Ovary (tissue), 9 donors: ENCODE results near the gene PNPLA3. TPM values are rescaled to one million over a fixed set of nuclear protein-coding genes. Genes with fewer than 3 reads are reported as not detected.

Experiments used
- DNase-seq, 5 donors: peaks; one replicate each; pipeline ENCODE4 v3.0.0-alpha.2; 2019 to 2020
- H3K27ac ChIP-seq, 2 donors: fragments of 200-600 bp; one replicate each; pipeline versions ENCODE4 v1.5.1 to v1.8.0; 2019 to 2022
- H3K27me3 ChIP-seq: fragments of 200-600 bp; one replicate; pipeline ENCODE4 v1.8.0; 2022
- H3K36me3 ChIP-seq: fragments of 200-600 bp; sonication (generic); one replicate; pipeline ENCODE4 v1.5.1; 2019
- H3K4me1 ChIP-seq: one replicate; pipeline ENCODE4 v1.8.1; 2013; ENCODE audit warnings: mild to moderate bottlenecking, moderate library complexity; ENCODE audit not compliant: insufficient read depth
- H3K4me3 ChIP-seq: fragments of 200-600 bp; sonication (generic); one replicate; pipeline ENCODE4 v1.5.1; 2017
- H3K9me3 ChIP-seq, 2 donors: fragments of 200-600 bp in 1 of 2; sonication (generic) in 1 of 2; one replicate each; pipeline versions ENCODE4 v1.5.1 to v1.8.1; 2013 to 2019; ENCODE audit warnings: mild to moderate bottlenecking in 1 of 2, moderate library complexity in 1 of 2
- CTCF ChIP-seq, 3 donors: fragments of 450-650 bp in 2 of 3; fragments of 200-600 bp in 1 of 3; IDR thresholded peaks; one replicate each; pipeline versions ENCODE4 v1.5.1 to v1.8.0; 2016 to 2022; ENCODE audit warnings: antibody characterized with exemption in 3 of 3, mild to moderate bottlenecking in 1 of 3
- EP300 ChIP-seq: sonication (generic); formaldehyde crosslinking; IDR thresholded peaks from one replicate; pipeline ENCODE4 v1.6.1; 2017; ENCODE audit warnings: antibody characterized with exemption
- POLR2A ChIP-seq: fragments of 450-650 bp; IDR thresholded peaks from one replicate; pipeline ENCODE4 v1.6.1; 2017; ENCODE audit warnings: antibody characterized with exemption, mild to moderate bottlenecking, moderate library complexity
- WGBS, 3 donors: extraction: QIAGEN DNeasy Blood & Tissue Kit in 1 of 3; methylation state at CpG; one replicate each; pipeline versions ENCODE4 v1.1.5 to v1.1.7; 2013 to 2017; 5-methylcytosine and 5-hydroxymethylcytosine counted together
- intact Hi-C, 4 donors: fragments of 100-400 bp; cut with DNase I; formaldehyde crosslinking; loops; one replicate each; pipeline versions ENCODE4 v1.11.0 to v1.15.1; 2022 to 2023
- polyA plus RNA-seq, 2 donors: library from polyadenylated mRNA; stranded (reverse); fragments of 200-250 nt in 1 of 2; fragments of 350-450 nt in 1 of 2; fragmentation: Illumina TruSeq in 1 of 2; extraction: RNeasy Lipid Tissue Mini Kit (QIAGEN cat#74804) in 1 of 2; gene quantifications; one replicate each; pipeline ENCODE4 v1.2.3, GENCODE V29; 2013 to 2014
- total RNA-seq, 7 donors: library from RNA; depleted of rRNA in 2 of 7; stranded (reverse); fragments of >200 nt in 2 of 7; fragmentation: NEBNext Ultra II Directional in 3 of 7; extraction: Animal tissue kit (Norgen Biotek cat#: 25700) in 3 of 7; gene quantifications; one replicate each; pipeline versions ENCODE4 v1.1.0 to v1.2.4, GENCODE V29; 2016 to 2023
- donor health status: DM: no; HTN: no; CAD: no; lungs with moderate emphysema.
- donor health status: DM: no; HTN: no; CAD: no.
- donor health status: Bipolar disorder and iron deficiency.
- donor health status: DM: yes; HTN: yes; CAD: no.
- donor health status: DM: no; HTN: no; CAD: no.
- donor health status: DM: yes; HTN: yes; CAD: no.

Gene PNPLA3
- total and polyA plus RNA-seq, 9 donors, result 0.31 to 8.0 (median 1.3) TPM

DNA sequence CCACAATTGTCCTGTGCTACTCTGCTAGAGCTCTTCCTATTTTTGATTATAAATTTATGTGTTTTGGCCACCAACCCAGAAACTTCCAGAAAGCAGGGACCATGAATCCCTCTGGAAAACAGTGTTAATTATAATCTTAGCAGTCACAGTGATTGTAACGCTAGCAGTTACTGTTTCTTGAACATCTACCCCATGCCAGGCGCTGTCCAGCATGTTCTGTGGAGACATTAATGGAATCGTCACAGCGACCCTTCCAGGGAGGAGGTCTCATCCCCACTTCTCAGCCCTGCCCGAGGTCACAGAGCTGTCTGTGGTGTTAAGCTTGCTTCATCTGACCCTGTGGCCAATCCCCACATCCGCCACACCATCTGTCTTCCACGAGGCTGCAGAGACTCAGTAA, 17.9 kb upstream of the PNPLA3 start:
- Histone ChIP-seq H3K27me3 (no peaks in the 10 kb centered on the region), H3K4me3 (no peak overlapping the region), H3K27ac (no peak overlapping the region), H3K4me1 (no peaks in the 10 kb centered on the region), H3K36me3 (no peaks in the 10 kb centered on the region), H3K9me3 (no peaks in the 10 kb centered on the region)
- no peak for DNase-seq
- 29 to 37% (median 31%) methylated on average over 7 of the region's 7 CpGs for WGBS, 3 donors
- intact Hi-C loops, result no loop called here
- no peak for TF ChIP-seq EP300
- no peak for TF ChIP-seq POLR2A
- no peak for TF ChIP-seq CTCF (IDR thresholded peaks at IDR 0.05)

DNA sequence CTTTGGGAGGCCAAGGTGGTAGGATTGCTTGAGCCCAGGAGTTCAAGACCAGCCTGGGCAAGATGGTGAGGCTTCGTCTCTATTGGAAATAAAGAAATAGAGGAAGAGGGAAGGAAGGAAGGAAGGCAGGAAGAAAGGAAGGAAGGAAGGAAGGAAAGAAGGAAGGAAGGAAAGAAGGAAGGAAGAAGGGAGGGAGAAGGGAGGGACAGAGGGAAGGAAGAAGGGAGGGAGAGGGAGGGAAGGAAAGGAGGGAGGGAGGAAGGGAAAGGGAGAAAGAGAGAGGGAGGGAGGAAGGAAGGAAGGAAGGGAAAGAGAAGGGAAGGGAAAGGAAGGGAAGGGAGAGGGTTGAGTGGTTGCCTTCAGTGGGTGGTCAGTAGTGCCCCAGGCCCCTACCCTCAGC, 13.9 kb upstream of the PNPLA3 start:
- Histone ChIP-seq H3K9me3 (no peaks in the 10 kb centered on the region), H3K27me3 (no peaks in the 10 kb centered on the region), H3K4me3 (no peak overlapping the region), H3K27ac (no peak overlapping the region), H3K36me3 (no peaks in the 10 kb centered on the region), H3K4me1 (no peaks in the 10 kb centered on the region)
- intact Hi-C loops, result no loop called here
- no peak for TF ChIP-seq CTCF (IDR thresholded peaks at IDR 0.05)
- no peak for TF ChIP-seq EP300
- WGBS, 3 donors, result 82 to 91% (median 85%) methylated on average over 1 of the region's 1 CpG
- no peak for DNase-seq

- intact Hi-C loops, result no loop called here
- Histone ChIP-seq H3K27ac (no peak overlapping the region), H3K4me1 (no peaks in the 10 kb centered on the region), H3K36me3 (no peaks in the 10 kb centered on the region), H3K4me3 (no peak overlapping the region), H3K9me3 (no peaks in the 10 kb centered on the region), H3K27me3 (no peaks in the 10 kb centered on the region)
- TF ChIP-seq POLR2A (no peak), EP300 (no peak), CTCF (IDR thresholded peaks at IDR 0.05) (no peak)
- 57 to 60% (median 59%) methylated on average over 6 of the region's 6 CpGs for WGBS, 3 donors
- DNase-seq, result no peak
Observed at GRCh38 chr22:43910178-43910695, 13.4 kb upstream of the PNPLA3 start.

DNA sequence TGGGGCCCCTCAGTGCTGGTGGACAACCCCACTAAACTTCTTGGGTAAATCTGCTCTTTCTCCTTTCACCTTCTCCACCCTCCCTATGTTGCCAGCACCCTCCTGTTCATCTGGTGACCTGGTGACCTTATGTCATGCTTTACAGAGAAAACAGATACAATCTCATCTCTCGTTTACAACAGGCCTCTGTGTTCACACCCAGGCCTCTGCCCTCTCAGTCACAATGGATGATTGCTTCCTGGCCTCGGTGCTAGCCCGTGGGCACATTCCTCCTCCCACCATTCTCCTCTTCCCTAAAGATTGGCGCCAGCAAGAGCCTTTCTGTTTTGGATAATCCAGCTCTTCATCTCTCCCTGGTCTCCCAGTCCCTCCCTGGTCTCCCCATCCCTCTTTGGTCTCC, 12.3 kb upstream of the PNPLA3 start:
- no peak for TF ChIP-seq CTCF (IDR thresholded peaks at IDR 0.05)
- TF ChIP-seq POLR2A, result no peak
- no peak for TF ChIP-seq EP300

More for the DNA sequence above, 12.3 kb upstream of the PNPLA3 start:
- Histone ChIP-seq H3K4me3 (no peak overlapping the region), H3K9me3 (no peaks in the 10 kb centered on the region), H3K27ac (no peak overlapping the region), H3K27me3 (no peaks in the 10 kb centered on the region), H3K36me3 (no peaks in the 10 kb centered on the region), H3K4me1 (no peaks in the 10 kb centered on the region)
- intact Hi-C loops, result no loop called here
- 20 to 24% (median 21%) methylated on average over 4 of the region's 4 CpGs for WGBS, 3 donors
- DNase-seq, result no peak
